HepG2 (cell line): Measurements from ENCODE around the gene SYT7. TPM values are rescaled to one million over a fixed set of nuclear protein-coding genes. Genes with fewer than 3 reads are reported as not detected.

ENCODE experiments used
- CEBPB ChIP-seq: IDR thresholded peaks from 2 replicates; pipeline ENCODE4 v1.6.1; 2011; ENCODE audit warnings: low read depth, low read length, improper control_type of control experiment, borderline replicate concordance
- EZH2 ChIP-seq: conservative IDR thresholded peaks from 2 replicates; pipeline ENCODE4 v1.6.1; 2012; ENCODE audit warnings: mild to moderate bottlenecking, low read depth, low read length, moderate library complexity
- IRF9 ChIP-seq: sonication (generic); formaldehyde crosslinking; IDR thresholded peaks from 2 replicates; pipeline ENCODE4 v1.8.0; 2022; ENCODE audit warnings: missing genetic modification reagents, mild to moderate bottlenecking, borderline replicate concordance
- LRRFIP1 ChIP-seq: sonication (generic); formaldehyde crosslinking; conservative IDR thresholded peaks from 2 replicates; pipeline ENCODE4 v1.4.0; 2020; ENCODE audit warnings: missing genetic modification reagents
- NR0B2 ChIP-seq: sonication (generic); formaldehyde crosslinking; IDR thresholded peaks from 2 replicates; pipeline ENCODE4 v1.4.0; 2020; ENCODE audit warnings: mild to moderate bottlenecking, missing genetic modification reagents
- PBX3 ChIP-seq: sonication (generic); formaldehyde crosslinking; IDR thresholded peaks from 2 replicates; pipeline ENCODE4 v1.8.1; 2023; ENCODE audit warnings: missing genetic modification reagents, inconsistent platforms, borderline replicate concordance
- PHF5A ChIP-seq: IDR thresholded peaks from one replicate; pipeline ENCODE4 v1.6.1; 2018; ENCODE audit warnings: low read depth, missing genetic modification reagents; ENCODE audit not compliant: unreplicated experiment
- SNAPC5 ChIP-seq: sonication (generic); formaldehyde crosslinking; IDR thresholded peaks from 2 replicates; pipeline ENCODE4 v1.8.1; 2023; ENCODE audit warnings: mild to moderate bottlenecking, missing genetic modification reagents, borderline replicate concordance
- THYN1 ChIP-seq: sonication (generic); formaldehyde crosslinking; IDR thresholded peaks from 2 replicates; pipeline ENCODE4 v1.8.1; 2023; ENCODE audit warnings: low read depth, mild to moderate bottlenecking, moderate library complexity, missing genetic modification reagents, borderline replicate concordance
- ZBTB49 ChIP-seq: sonication (generic); formaldehyde crosslinking; IDR thresholded peaks from 2 replicates; pipeline ENCODE4 v1.4.0; 2020; ENCODE audit warnings: missing genetic modification reagents, borderline replicate concordance
- ZNF292 ChIP-seq: sonication (generic); formaldehyde crosslinking; IDR thresholded peaks from 2 replicates; pipeline ENCODE4 v1.8.1; 2022; ENCODE audit warnings: mild to moderate bottlenecking, low read depth, missing genetic modification reagents, borderline replicate concordance
- ZNF317 ChIP-seq: sonication (generic); formaldehyde crosslinking; IDR thresholded peaks from 2 replicates; pipeline ENCODE4 v1.5.0; 2020; ENCODE audit warnings: mild to moderate bottlenecking, missing genetic modification reagents
- ZNF883 ChIP-seq: sonication (generic); formaldehyde crosslinking; IDR thresholded peaks from 2 replicates; pipeline ENCODE4 v1.5.1; 2020; ENCODE audit warnings: mild to moderate bottlenecking, missing genetic modification reagents; ENCODE audit errors: not compliant biosample characterization
- polyA plus RNA-seq, 8 experiments: library from polyadenylated mRNA; depleted of rRNA in 3 of 8; stranded (reverse) in 7 of 8; unstranded in 1 of 8; fragments of >200 nt; fragmentation: Illumina TruSeq in 4 of 8; extraction: Trizol in 4 of 8; gene quantifications; 2 replicates each; pipeline versions ENCODE4 v1.2.1 to v1.2.3, GENCODE V29; 2011 to 2016; ENCODE audit warnings: low read depth in 4 of 8, missing spikeins in 1 of 8, mixed read lengths in 1 of 8; ENCODE audit not compliant: insufficient read depth in 1 of 8
- total RNA-seq, 5 experiments: library from RNA; depleted of rRNA; stranded (reverse); fragments of >200 nt; fragmentation: Illumina TruSeq; extraction: Trizol; gene quantifications; 2 replicates each; pipeline ENCODE4 v1.2.3, GENCODE V29; 2016; ENCODE audit warnings: low read depth in 1 of 5

Gene SYT7
- total and polyA plus RNA-seq, 2 of the 13 experiments (the other 11 are each of a cell fraction or from before 2014, with no cell fraction given), result 1.4 to 4.4 TPM

- TF ChIP-seq SNAPC5 (CRISPR knock-in tag), result no peak
- no peak for TF ChIP-seq LRRFIP1 (CRISPR knock-in tag)
- no peak for TF ChIP-seq PBX3 (CRISPR knock-in tag)
- no peak for TF ChIP-seq ZBTB49 (CRISPR knock-in tag)
- no peak for TF ChIP-seq NR0B2 (CRISPR knock-in tag)
- TF ChIP-seq CEBPB, result no peak
- TF ChIP-seq EZH2, result no peak
- no peak; the same call in 1 of the 2 replicates for TF ChIP-seq IRF9 (CRISPR knock-in tag)
- TF ChIP-seq THYN1, result no peak
- peak; percentile 79; the same call in 1 of the 2 replicates for TF ChIP-seq ZNF292 (CRISPR knock-in tag)
- peak; percentile 27 for TF ChIP-seq ZNF883 (CRISPR knock-in tag)
- TF ChIP-seq PHF5A (CRISPR knock-in tag), result no peak
- TF ChIP-seq ZNF317 (CRISPR knock-in tag), result peak; percentile 65; the same call in 1 of the 2 replicates
Observed at GRCh38 chr11:61577383-61578118, 3.3 kb downstream of the SYT7 start (continued).
